H9 (cell line): ENCODE results near the gene FBXO17. TPM values are rescaled to one million over a fixed set of nuclear protein-coding genes. Genes with fewer than 3 reads are reported as not detected.

ENCODE experiments used
- DNase-seq: peaks from one replicate; pipeline ENCODE4 v3.0.0-alpha.2; 2017
- H2AFZ ChIP-seq: one replicate; pipeline ENCODE4 v1.6.1; 2013; ENCODE audit warnings: mild to moderate bottlenecking, low read length, control low read depth, moderate library complexity
- H2AK5ac ChIP-seq: 2 replicates; pipeline ENCODE4 v1.6.1; 2013; ENCODE audit warnings: low read length, control low read depth, mixed read lengths; ENCODE audit not compliant: insufficient read length
- H2BK120ac ChIP-seq: one replicate; pipeline ENCODE4 v1.6.1; 2013; ENCODE audit warnings: low read depth, mild to moderate bottlenecking, low read length, control low read depth, inconsistent platforms; ENCODE audit not compliant: poor library complexity, severe bottlenecking
- H2BK12ac ChIP-seq: 2 replicates; pipeline ENCODE4 v1.6.1; 2013; ENCODE audit warnings: low read length, control low read depth, mixed read lengths, low read depth; ENCODE audit not compliant: insufficient read length
- H2BK15ac ChIP-seq: 2 replicates; pipeline ENCODE4 v1.6.1; 2013; ENCODE audit warnings: low read depth, low read length, control low read depth
- H2BK20ac ChIP-seq: one replicate; pipeline ENCODE4 v1.6.1; 2013; ENCODE audit warnings: low read depth, mild to moderate bottlenecking, low read length, control low read depth, inconsistent platforms; ENCODE audit not compliant: poor library complexity, severe bottlenecking
- H2BK5ac ChIP-seq: 2 replicates; pipeline ENCODE4 v1.6.1; 2013; ENCODE audit warnings: low read length, control low read depth, mixed read lengths; ENCODE audit not compliant: insufficient read length
- H3K14ac ChIP-seq: 2 replicates; pipeline ENCODE4 v1.6.1; 2013; ENCODE audit warnings: low read length, control low read depth; ENCODE audit not compliant: insufficient read depth
- H3K18ac ChIP-seq: 2 replicates; pipeline ENCODE4 v1.6.1; 2013; ENCODE audit warnings: low read depth, mild to moderate bottlenecking, mixed read lengths, low read length, control low read depth; ENCODE audit not compliant: insufficient read length
- H3K23ac ChIP-seq: 2 replicates; pipeline ENCODE4 v1.6.1; 2013; ENCODE audit warnings: low read length, control low read depth, mixed read lengths, low read depth; ENCODE audit not compliant: insufficient read length
- H3K23me2 ChIP-seq: 2 replicates; pipeline ENCODE4 v1.6.1; 2013; ENCODE audit warnings: low read depth, mild to moderate bottlenecking, mixed read lengths, low read length, control low read depth; ENCODE audit not compliant: insufficient read length, poor library complexity, severe bottlenecking
- H3K27ac ChIP-seq: 2 replicates; pipeline ENCODE4 v1.5.1; 2013; ENCODE audit warnings: low read length, control low read depth, mixed read lengths, low read depth; ENCODE audit not compliant: insufficient read length
- H3K27me3 ChIP-seq: 2 replicates; pipeline ENCODE4 v1.6.1; 2013; ENCODE audit warnings: low read length, control low read depth, inconsistent platforms; ENCODE audit not compliant: insufficient read depth
- H3K4ac ChIP-seq: 2 replicates; pipeline ENCODE4 v1.6.1; 2013; ENCODE audit warnings: low read depth, mild to moderate bottlenecking, control low read depth, inconsistent platforms, low read length, moderate library complexity
- H3K4me1 ChIP-seq: 2 replicates; pipeline ENCODE4 v1.6.1; 2013; ENCODE audit warnings: low read length, control low read depth, inconsistent platforms; ENCODE audit not compliant: insufficient read depth
- H3K4me2 ChIP-seq: 2 replicates; pipeline ENCODE4 v1.6.1; 2013; ENCODE audit warnings: low read length, control low read depth, mixed read lengths; ENCODE audit not compliant: insufficient read length, insufficient read depth
- H3K56ac ChIP-seq: 2 replicates; pipeline ENCODE4 v1.6.1; 2013; ENCODE audit warnings: low read depth, mild to moderate bottlenecking, mixed read lengths, low read length, control low read depth; ENCODE audit not compliant: insufficient read length
- H3K79me1 ChIP-seq: 2 replicates; pipeline ENCODE4 v1.6.1; 2013; ENCODE audit warnings: low read depth, mild to moderate bottlenecking, moderate library complexity, low read length, control low read depth, inconsistent platforms; ENCODE audit not compliant: insufficient read depth, poor library complexity, severe bottlenecking
- H3K79me2 ChIP-seq: 2 replicates; pipeline ENCODE4 v1.6.1; 2013; ENCODE audit warnings: low read length, control low read depth, inconsistent platforms; ENCODE audit not compliant: insufficient read depth
- H3K9ac ChIP-seq: 2 replicates; pipeline ENCODE4 v1.6.1; 2013; ENCODE audit warnings: low read length, control low read depth, mixed read lengths; ENCODE audit not compliant: insufficient read length; ENCODE audit errors: extremely low read depth
- H3K9me3 ChIP-seq: one replicate; pipeline ENCODE4 v1.6.1; 2013; ENCODE audit warnings: low read depth, low read length, inconsistent platforms; ENCODE audit not compliant: control insufficient read depth
- H3T11ph ChIP-seq: one replicate; pipeline ENCODE4 v1.6.1; 2013; ENCODE audit warnings: mild to moderate bottlenecking, low read length, control low read depth, inconsistent platforms
- H4K20me1 ChIP-seq: one replicate; pipeline ENCODE4 v1.6.1; 2013; ENCODE audit not compliant: control insufficient read depth, insufficient read length, insufficient read depth
- H4K5ac ChIP-seq: 2 replicates; pipeline ENCODE4 v1.6.1; 2013; ENCODE audit warnings: low read depth, mild to moderate bottlenecking, mixed read lengths, low read length, control low read depth; ENCODE audit not compliant: insufficient read length
- H4K8ac ChIP-seq: replicated peaks from 2 replicates; pipeline ENCODE4 v1.6.1; 2013; ENCODE audit warnings: low read length, control low read depth, mixed read lengths, low read depth; ENCODE audit not compliant: insufficient read length
- H4K91ac ChIP-seq: 2 replicates; pipeline ENCODE4 v1.6.1; 2013; ENCODE audit warnings: low read depth, mild to moderate bottlenecking, moderate library complexity, mixed read lengths, low read length, control low read depth; ENCODE audit not compliant: insufficient read length
- H3K27ac Mint-ChIP-seq, 3 experiments: 2 replicates in 2 of 3; 3 replicates in 1 of 3; pipeline ENCODE4 v1.8.0; 2020 to 2021; ENCODE audit warnings: mixed read lengths in 3 of 3, mild to moderate bottlenecking in 1 of 3, moderate library complexity in 1 of 3
- H3K27me3 Mint-ChIP-seq: 2 replicates; pipeline ENCODE4 v1.8.0; 2021; ENCODE audit warnings: low read depth, mild to moderate bottlenecking, moderate library complexity, mixed read lengths
- H3K36me3 Mint-ChIP-seq, 3 experiments: 2 replicates in 2 of 3; 3 replicates in 1 of 3; pipeline ENCODE4 v1.8.0; 2020 to 2021; ENCODE audit warnings: low read depth in 3 of 3, mixed read lengths in 3 of 3; ENCODE audit not compliant: insufficient read depth in 1 of 3
- H3K4me1 Mint-ChIP-seq, 2 experiments: 2 replicates each; pipeline ENCODE4 v1.8.0; 2020; ENCODE audit warnings: mixed read lengths in 2 of 2
- H3K4me3 Mint-ChIP-seq, 2 experiments: 2 replicates in 1 of 2; 3 replicates in 1 of 2; pipeline ENCODE4 v1.8.0; 2020 to 2021; ENCODE audit warnings: mild to moderate bottlenecking in 2 of 2, mixed read lengths in 2 of 2, moderate library complexity in 1 of 2
- H3K9me3 Mint-ChIP-seq, 2 experiments: 2 replicates in 1 of 2; 3 replicates in 1 of 2; pipeline ENCODE4 v1.8.0; 2020; ENCODE audit warnings: mild to moderate bottlenecking in 2 of 2, mixed read lengths in 2 of 2, moderate library complexity in 1 of 2
- CTCF ChIP-seq: fragments of 200-600 bp; sonication (generic); conservative IDR thresholded peaks from 3 replicates; pipeline ENCODE4 v1.8.0; 2021; ENCODE audit warnings: antibody characterized with exemption, mild to moderate bottlenecking
- WGBS: extraction: QIAGEN DNeasy Blood & Tissue Kit; methylation state at CpG from one replicate; pipeline ENCODE4 v1.1.7; 2013; ENCODE audit warnings: missing lambda C conversion rate, low lambda C conversion rate, mixed read lengths; ENCODE audit not compliant: insufficient read length; ENCODE audit errors: extremely low coverage; 5-methylcytosine and 5-hydroxymethylcytosine counted together
- total RNA-seq: library from RNA; stranded (reverse); gene quantifications from 2 replicates; pipeline ENCODE4 v1.2.1, GENCODE V29; 2021

The FBXO17 gene
- total RNA-seq, 1 experiment from 2014 or later: 25.5 TPM

- Histone ChIP-seq H3K79me2 (no peaks in the 10 kb centered on the region), H4K20me1 (no peaks in the 10 kb centered on the region), H4K5ac (no peak overlapping the region), H3K23ac (no peak overlapping the region), H3T11ph (no peak overlapping the region), H2BK15ac (no peak overlapping the region), H3K9ac (no peak overlapping the region), H3K4me1 (no peaks in the 10 kb centered on the region), H4K8ac (no peak overlapping the region), H3K56ac (no peak overlapping the region), H3K27me3 (no peaks in the 10 kb centered on the region), H2BK20ac (no peak overlapping the region), H3K23me2 (no peaks in the 10 kb centered on the region), H3K4me2 (no peak overlapping the region), H2AFZ (no peak overlapping the region), H2BK5ac (no peak overlapping the region), H4K91ac (no peak overlapping the region), H2BK120ac (no peak overlapping the region), H2BK12ac (no peak overlapping the region), H2AK5ac (no peak overlapping the region), H3K14ac (no peak overlapping the region), H3K18ac (no peak overlapping the region), H3K4ac (no peak overlapping the region), H3K79me1 (no peaks in the 10 kb centered on the region), H3K9me3 (no peaks in the 10 kb centered on the region), H3K27ac (no peak overlapping the region)
- H3K9me3 Mint-ChIP-seq: peaks cover 2 to 6% of the 10 kb centered on the region in 2 experiments; a peak in 2 of 5 replicates
- WGBS: no CpG with 5 or more reads among the region's 5 CpGs
- H3K27me3 Mint-ChIP-seq: no peaks in the 10 kb centered on the region
- no peak overlapping the region for H3K4me3 Mint-ChIP-seq
- no peak for DNase-seq
- H3K4me1 Mint-ChIP-seq: peaks cover 9 to 10% of the 10 kb centered on the region in 2 experiments
- peaks cover 4 to 26% (median 24%) of the 10 kb centered on the region in 3 experiments; a peak in 6 of 7 replicates for H3K36me3 Mint-ChIP-seq
- no peak overlapping the region for H3K27ac Mint-ChIP-seq
- TF ChIP-seq CTCF: no peak
Observed at GRCh38 chr19:38959618-38960017, 15.9 kb downstream of the FBXO17 start.
